Measurements from ENCODE around the gene NPL. TPM values are rescaled to one million over a fixed set of nuclear protein-coding genes. Genes with fewer than 3 reads are reported as not detected.

Gene NPL
- total RNA-seq, 2 experiments from 2014 or later: 1.1 to 1.7 TPM

Other genes starting within 250 kb of the NPL start
- gene RNASEL, start 200.5 kb upstream of the NPL start, total RNA-seq: 1 to 10 TPM; 5.7 to 6.0 TPM
- under 1 TPM; 0.63 to 0.66 TPM for gene RGS16, start 185.4 kb upstream of the NPL start, total RNA-seq
- not detected for gene RGS8, start 105.2 kb upstream of the NPL start, total RNA-seq
- gene DHX9, start 49.6 kb downstream of the NPL start, total RNA-seq: 100 to 1,000 TPM; 218 to 231 TPM
- not detected for gene SHCBP1L, start 163.4 kb downstream of the NPL start, total RNA-seq
- not detected for gene LAMC1, start 233.6 kb downstream of the NPL start, total RNA-seq

All from activated CD8-positive, alpha-beta T cell treated with anti-CD3 and anti-CD28 coated beads, Interleukin-2, amount 10 ng/mL, durations not matched to agents 7 days and 5 days (primary cell).